ENCODE results near the gene KRTAP1-1.
"Not testable (repeated sequence)": the region's sequence is repeated elsewhere in the genome, so short reads cannot be mapped to it uniquely, and the experiment has no call there.

KRTAP1-1 gene

GRCh38 chr17:41012326-41013120 lies 28.7 kb downstream of the KRTAP1-1 start:
- no peak for DNase-seq (ENCODE audit: low read depth in 2 of 2)

DNA sequence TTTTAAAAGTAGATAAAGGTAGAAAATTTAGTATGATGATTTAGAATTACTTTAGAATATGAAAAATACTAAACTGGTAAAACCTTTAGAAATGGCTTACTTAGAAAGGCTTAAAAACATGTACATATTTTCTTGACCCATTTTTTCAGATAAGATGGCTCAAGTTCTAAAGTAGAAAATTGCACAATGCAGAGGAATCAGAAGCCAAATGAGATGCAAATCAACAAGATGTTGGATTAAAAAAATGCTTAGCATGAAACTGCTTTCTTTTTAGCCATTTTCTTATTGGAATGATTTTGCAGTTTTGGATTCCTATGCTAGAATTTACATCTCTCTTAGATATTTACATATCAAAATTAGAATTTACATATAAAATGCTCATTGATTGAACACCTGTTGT lies 30.8 kb downstream of the KRTAP1-1 start:
- no peak for DNase-seq (ENCODE audit: low read depth in 2 of 2)

DNA sequence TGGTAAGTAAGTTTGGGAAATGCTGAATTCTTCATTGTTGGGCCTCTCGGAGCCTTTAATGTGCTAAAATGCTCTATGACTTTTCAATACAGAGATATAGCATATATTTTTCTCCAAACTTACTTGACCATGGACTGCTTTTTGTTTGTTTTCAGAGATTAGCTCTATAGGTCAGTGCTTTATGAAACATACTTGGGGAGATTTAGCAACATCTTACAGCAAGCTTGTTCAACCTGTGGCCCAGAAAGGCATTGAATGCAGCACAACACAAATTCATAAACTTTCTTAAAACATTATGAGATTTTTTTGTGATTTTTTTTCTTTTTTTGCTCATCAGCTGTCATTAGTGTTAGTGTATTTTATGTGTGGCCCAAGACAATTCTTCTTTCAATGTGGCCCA lies 31.3 kb downstream of the KRTAP1-1 start:
- no peak for DNase-seq (ENCODE audit: low read depth in 2 of 2)

DNA sequence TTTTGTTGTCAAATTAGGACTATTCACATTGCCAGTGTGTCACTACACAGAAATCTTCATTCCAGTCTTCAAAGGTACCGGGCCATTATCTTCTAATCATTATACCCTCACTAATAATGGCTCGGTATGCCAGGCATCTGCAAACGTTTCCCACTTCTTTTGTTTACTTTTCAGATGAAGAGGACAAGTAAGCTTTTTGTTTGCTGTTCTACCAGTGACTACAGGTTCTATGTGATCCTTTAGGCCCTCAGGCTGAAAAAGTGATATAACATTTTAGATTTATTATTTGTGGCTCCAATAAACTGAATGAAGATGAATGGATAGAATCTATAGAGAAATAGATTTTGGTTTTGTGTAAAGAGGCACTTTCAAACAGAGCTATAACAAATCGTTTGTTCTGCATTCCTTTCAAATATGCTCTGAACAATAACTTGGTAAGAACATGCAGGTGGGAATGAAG lies 31.9 kb downstream of the KRTAP1-1 start:
- no peak for DNase-seq (ENCODE audit: low read depth in 2 of 2)

DNA sequence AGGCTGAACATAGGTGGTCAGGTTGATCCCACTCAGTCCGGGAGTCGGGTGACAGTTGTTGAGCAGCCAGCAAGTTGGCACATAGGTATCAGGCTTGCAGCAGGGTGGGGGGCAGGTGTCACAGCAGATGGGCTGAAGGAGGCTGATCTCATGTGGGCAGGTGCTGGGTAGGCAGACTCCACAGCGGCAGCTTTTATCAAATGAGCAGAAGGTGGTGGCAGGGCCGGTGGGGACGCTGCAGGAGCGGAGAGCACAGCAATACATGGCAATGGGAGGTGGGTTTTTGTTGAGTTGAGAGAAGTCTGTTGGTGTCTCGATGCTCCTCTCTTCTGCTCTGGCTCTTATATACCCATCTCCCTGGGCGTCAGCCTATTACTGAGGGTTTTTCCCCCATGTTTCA lies 32.4 kb downstream of the KRTAP1-1 start, which contains the start of gene KRTAP3-1:
TSS of gene KRTAP3-1 (minus strand) at position 318 of the 400 bp plus-strand sequence. CDS start at position 264, 54 bp downstream.
- no peak for DNase-seq (ENCODE audit: low read depth in 2 of 2)

DNA sequence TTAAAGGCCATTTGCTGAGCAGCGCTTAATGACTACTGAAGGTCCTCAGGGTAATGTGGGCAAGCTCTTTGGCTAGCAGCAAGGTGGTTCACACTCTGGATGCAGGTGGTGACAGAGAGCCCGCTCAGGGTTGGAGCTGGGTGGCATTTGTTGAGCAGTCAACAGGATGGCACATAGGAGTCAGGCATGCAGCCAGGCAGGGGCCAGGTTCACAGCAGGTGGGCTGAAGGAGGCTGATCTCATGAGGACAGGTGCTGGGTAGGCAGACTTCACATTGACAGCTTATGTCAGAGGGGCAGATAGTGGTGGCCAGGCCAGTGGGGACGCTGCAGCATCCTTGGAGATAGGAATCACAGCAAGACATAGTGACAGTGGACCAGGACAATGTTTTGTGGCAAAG lies 36.9 kb downstream of the KRTAP1-1 start:
- DNase-seq (ENCODE audit: low read depth in 2 of 2), result no peak

- no peak for DNase-seq (ENCODE audit: low read depth in 2 of 2)
Measured at GRCh38 chr17:41003926-41004325, 37.3 kb downstream of the KRTAP1-1 start.

DNA sequence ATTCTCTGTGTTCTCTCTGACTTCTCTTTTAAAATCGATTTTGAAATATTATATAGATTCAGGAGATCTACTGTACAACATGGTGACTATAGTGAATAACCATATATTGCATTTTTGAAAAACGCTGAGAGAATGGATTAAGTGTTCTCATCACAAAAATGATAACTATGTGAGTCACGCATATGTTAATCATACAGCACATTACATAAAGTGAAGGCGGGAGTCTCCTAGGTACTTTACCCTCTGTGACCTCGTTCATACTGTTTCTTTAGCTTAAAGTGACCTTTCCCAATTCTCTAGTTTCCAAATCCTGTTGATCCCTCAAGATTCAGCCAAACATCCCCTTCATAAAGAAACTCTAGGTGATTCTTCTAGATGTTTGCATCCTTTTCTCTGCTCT lies 38.4 kb downstream of the KRTAP1-1 start:
- DNase-seq (ENCODE audit: low read depth in 2 of 2), result no peak

- DNase-seq (ENCODE audit: low read depth in 2 of 2), result no peak
Measured at GRCh38 chr17:41001795-41002194, 39.5 kb downstream of the KRTAP1-1 start.

GRCh38 chr17:40999563-40999962 lies 41.7 kb downstream of the KRTAP1-1 start, which contains the start of gene KRTAP3-2:
KRTAP3-2 (minus strand) TSS chr17:40999906; CDS start chr17:40999853, 53 bp downstream.
- not testable (repeated sequence) for DNase-seq (ENCODE audit: low read depth in 2 of 2)

- no peak for DNase-seq (ENCODE audit: low read depth in 2 of 2)
Measured at GRCh38 chr17:40997361-40997760, 43.9 kb downstream of the KRTAP1-1 start.

GRCh38 chr17:40996829-40997228 lies 44.4 kb downstream of the KRTAP1-1 start:
- no peak for DNase-seq (ENCODE audit: low read depth in 2 of 2)

- DNase-seq (ENCODE audit: low read depth in 2 of 2), result no peak
Measured at GRCh38 chr17:40995116-40995515, 46.1 kb downstream of the KRTAP1-1 start.

- no peak for DNase-seq (ENCODE audit: low read depth in 2 of 2)
Measured at GRCh38 chr17:40993839-40994238, 47.4 kb downstream of the KRTAP1-1 start, which contains the start of gene KRTAP3-3. KRTAP3-3 (minus strand) TSS chr17:40994164; CDS start chr17:40994097, 67 bp downstream.

- DNase-seq (ENCODE audit: low read depth in 2 of 2), result no peak
Measured at GRCh38 chr17:40993084-40993483, 48.2 kb downstream of the KRTAP1-1 start.

DNA sequence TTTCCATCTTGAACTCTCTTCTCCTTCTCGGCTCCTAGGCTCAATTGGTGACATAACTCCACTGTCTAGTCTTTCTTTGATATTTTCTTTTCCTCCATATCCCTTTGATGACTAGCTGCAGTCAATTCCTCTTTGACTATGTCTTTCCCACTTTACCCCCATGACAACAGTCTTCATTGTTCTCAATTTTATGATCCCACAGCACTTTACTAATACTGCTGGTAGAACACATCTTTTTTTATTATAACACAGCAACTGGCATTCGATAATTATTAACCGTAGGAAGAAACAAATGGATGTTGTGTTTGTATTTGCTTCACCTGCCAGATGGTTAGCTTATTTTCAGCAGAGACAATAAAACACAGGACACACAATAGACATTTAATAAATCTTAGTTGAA lies 48.6 kb downstream of the KRTAP1-1 start:
- DNase-seq (ENCODE audit: low read depth in 2 of 2), result no peak
